ENCODE data around the gene NOA1. TPM values are rescaled to one million over a fixed set of nuclear protein-coding genes. Genes with fewer than 3 reads are reported as not detected.
"Not testable (repeated sequence)": the region's sequence is repeated elsewhere in the genome, so short reads cannot be mapped to it uniquely, and the experiment has no call there.

NOA1 gene
- total RNA-seq, 2 experiments from 2014 or later: 28.5 to 29.6 TPM

DNA sequence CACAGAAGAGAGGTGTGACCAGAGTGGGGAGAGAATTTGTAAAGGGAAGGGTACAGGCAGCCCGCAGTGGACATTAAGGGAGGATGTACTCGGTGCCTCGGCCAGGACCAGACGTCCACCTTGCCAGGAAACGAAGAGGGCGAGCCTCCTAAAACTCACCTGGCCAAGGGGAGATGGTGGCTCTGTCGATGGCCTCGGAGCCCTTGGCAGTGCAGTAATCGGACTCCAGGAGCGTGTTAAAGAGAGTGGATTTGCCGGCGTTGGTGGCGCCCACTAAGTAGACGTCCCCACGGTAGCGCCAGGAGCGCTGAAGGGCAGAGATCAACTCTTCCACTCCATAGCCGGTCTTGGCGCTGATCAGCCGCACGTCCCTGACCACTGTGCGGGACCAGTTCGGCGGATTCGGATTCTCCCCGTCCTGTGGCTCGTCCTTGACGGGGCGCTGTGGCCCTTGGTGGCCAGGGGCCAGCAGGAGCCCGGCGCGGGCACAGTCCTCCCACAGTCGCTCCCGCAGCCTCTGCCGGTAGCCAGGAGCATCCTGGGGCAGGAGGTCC lies 1.0 kb downstream of the NOA1 start:
- Mint-ChIP-seq H3K36me3 (peaks cover 70% of the 10 kb centered on the region), H3K27me3 (no peaks in the 10 kb centered on the region), H3K27ac (peak overlapping the region; percentile 44), H3K9me3 (peaks cover 14% of the 10 kb centered on the region), H3K4me1 (peaks cover 43% of the 10 kb centered on the region), H3K4me3 (peak overlapping the region; percentile 100)
- peak; percentile 8 for DNase-seq

DNA sequence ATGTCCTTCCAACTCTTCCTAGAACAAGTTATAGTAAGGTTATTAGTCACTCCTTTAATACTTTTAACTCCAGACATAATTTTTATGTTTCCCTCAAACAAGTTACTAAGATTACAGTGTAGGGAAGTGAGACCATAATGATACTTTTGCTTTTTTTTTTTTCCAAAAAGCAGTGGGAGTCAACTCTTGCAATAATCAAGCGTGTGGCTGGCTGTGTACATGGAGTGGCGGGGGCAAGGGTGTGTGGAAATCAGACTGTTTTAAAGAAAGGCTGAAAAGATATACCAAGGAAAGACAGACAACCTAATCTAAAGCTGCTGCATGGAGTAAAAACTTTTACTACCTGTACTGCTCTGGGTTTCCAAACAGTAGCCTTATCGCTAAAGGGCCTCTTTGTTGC lies 4.1 kb downstream of the NOA1 start:
- DNase-seq: no peak
- peaks cover 65% of the 10 kb centered on the region for H3K36me3 Mint-ChIP-seq
- H3K4me3 Mint-ChIP-seq: no peak overlapping the region
- no peak overlapping the region for H3K27ac Mint-ChIP-seq
- peaks cover 32% of the 10 kb centered on the region for H3K4me1 Mint-ChIP-seq
- H3K27me3 Mint-ChIP-seq: no peaks in the 10 kb centered on the region
- peaks cover 14% of the 10 kb centered on the region for H3K9me3 Mint-ChIP-seq

GRCh38 chr4:56972809-56973208 lies 4.6 kb downstream of the NOA1 start:
- Mint-ChIP-seq H3K36me3 (peaks cover 68% of the 10 kb centered on the region), H3K4me1 (peaks cover 32% of the 10 kb centered on the region)

DNA sequence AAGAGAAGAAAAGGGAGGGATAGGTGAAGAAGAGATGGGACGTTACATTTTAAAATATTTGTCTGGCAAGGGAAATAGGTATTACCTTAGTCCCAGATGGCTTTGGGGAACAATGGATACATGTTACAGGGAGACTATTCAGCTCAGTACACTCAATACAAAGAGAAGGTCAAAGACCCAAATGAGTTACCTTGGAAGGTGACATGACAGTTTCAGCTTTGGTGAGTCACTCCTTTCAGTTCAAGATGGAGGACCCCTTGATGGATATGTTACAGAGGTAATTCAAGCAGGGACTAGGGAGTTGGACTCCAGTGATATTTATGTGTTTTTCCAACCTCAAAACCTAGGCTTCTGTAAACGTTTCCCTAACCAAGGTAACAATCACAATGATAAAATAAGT lies 5.0 kb downstream of the NOA1 start:
- Mint-ChIP-seq H3K9me3 (peaks cover 14% of the 10 kb centered on the region), H3K36me3 (peaks cover 70% of the 10 kb centered on the region), H3K4me1 (peaks cover 32% of the 10 kb centered on the region), H3K27me3 (no peaks in the 10 kb centered on the region), H3K4me3 (no peak overlapping the region), H3K27ac (peak overlapping the region; percentile 13)
- DNase-seq: no peak

More at GRCh38 chr4:56972809-56973208, 4.6 kb downstream of the NOA1 start:
- Mint-ChIP-seq H3K27ac (peak overlapping the region; percentile 31), H3K4me3 (no peak overlapping the region), H3K27me3 (no peaks in the 10 kb centered on the region), H3K9me3 (peaks cover 14% of the 10 kb centered on the region)
- DNase-seq: no peak

- H3K4me1 Mint-ChIP-seq: peaks cover 32% of the 10 kb centered on the region
- H3K36me3 Mint-ChIP-seq: peaks cover 75% of the 10 kb centered on the region
- no peak overlapping the region for H3K4me3 Mint-ChIP-seq
- peak overlapping the region; percentile 54 for H3K27ac Mint-ChIP-seq
- peaks cover 14% of the 10 kb centered on the region for H3K9me3 Mint-ChIP-seq
- DNase-seq: no peak
- no peaks in the 10 kb centered on the region for H3K27me3 Mint-ChIP-seq
Measured at GRCh38 chr4:56971383-56971782, 6.0 kb downstream of the NOA1 start.

DNA sequence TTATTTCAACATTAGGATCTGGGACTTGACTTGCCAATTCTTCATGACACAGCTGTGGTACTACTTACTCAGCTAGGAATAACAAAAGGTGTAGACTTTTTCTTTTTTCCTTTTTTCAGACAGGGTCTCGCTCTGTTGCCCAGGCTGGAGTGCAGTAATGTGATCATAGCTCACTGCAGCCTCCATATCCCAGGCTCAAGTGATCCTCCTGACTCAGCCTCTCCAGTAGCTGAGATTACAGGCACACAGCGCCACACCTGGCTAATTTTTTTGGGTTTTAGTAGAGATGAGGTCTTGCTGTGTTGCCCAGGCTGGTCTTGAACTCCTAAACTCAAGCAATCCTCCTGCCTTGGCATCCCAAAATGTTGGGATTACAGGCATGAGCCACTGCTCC lies 16.3 kb downstream of the NOA1 start:
- no peak overlapping the region for H3K4me3 Mint-ChIP-seq
- H3K36me3 Mint-ChIP-seq: peaks cover 16% of the 10 kb centered on the region
- no peak for DNase-seq
- no peaks in the 10 kb centered on the region for H3K9me3 Mint-ChIP-seq
- H3K27ac Mint-ChIP-seq: peak overlapping the region; percentile 67
- no peaks in the 10 kb centered on the region for H3K27me3 Mint-ChIP-seq
- no peaks in the 10 kb centered on the region for H3K4me1 Mint-ChIP-seq

- Mint-ChIP-seq H3K27ac (no peak overlapping the region), H3K36me3 (peaks cover 9% of the 10 kb centered on the region), H3K4me3 (no peak overlapping the region), H3K4me1 (no peaks in the 10 kb centered on the region), H3K9me3 (no peaks in the 10 kb centered on the region), H3K27me3 (no peaks in the 10 kb centered on the region)
- DNase-seq: no peak
Measured at GRCh38 chr4:56959100-56959499, 18.3 kb downstream of the NOA1 start.

DNA sequence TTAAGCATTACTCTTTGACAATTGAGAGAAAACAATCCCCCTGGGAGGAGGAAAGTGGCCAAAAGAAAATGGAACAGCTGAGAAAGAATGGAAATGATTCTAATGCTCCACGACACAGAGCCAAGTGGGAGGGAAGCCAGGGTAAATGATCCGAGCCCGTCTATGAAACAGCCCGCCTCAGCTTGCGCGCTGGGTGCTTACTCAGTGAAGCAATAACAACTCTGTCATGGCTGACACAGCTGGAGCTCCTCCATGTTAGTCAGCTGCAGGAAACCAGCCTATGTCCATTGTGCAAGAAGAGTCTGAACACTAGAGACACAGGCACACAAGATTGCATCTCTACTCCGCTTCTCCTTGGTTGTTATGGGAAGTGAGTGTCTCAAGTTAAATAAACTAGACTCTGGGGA lies 19.3 kb downstream of the NOA1 start:
- Mint-ChIP-seq H3K4me1 (no peaks in the 10 kb centered on the region), H3K27ac (no peak overlapping the region), H3K36me3 (peaks cover 9% of the 10 kb centered on the region), H3K27me3 (no peaks in the 10 kb centered on the region), H3K4me3 (no peak overlapping the region), H3K9me3 (no peaks in the 10 kb centered on the region)
- no peak for DNase-seq

- no peaks in the 10 kb centered on the region for H3K27me3 Mint-ChIP-seq
- no peak for DNase-seq
- H3K4me3 Mint-ChIP-seq: no peak overlapping the region
- no peak overlapping the region for H3K27ac Mint-ChIP-seq
- no peaks in the 10 kb centered on the region for H3K9me3 Mint-ChIP-seq
- no peaks in the 10 kb centered on the region for H3K36me3 Mint-ChIP-seq
- no peaks in the 10 kb centered on the region for H3K4me1 Mint-ChIP-seq
Measured at GRCh38 chr4:56953680-56954520, 23.5 kb downstream of the NOA1 start.

DNA sequence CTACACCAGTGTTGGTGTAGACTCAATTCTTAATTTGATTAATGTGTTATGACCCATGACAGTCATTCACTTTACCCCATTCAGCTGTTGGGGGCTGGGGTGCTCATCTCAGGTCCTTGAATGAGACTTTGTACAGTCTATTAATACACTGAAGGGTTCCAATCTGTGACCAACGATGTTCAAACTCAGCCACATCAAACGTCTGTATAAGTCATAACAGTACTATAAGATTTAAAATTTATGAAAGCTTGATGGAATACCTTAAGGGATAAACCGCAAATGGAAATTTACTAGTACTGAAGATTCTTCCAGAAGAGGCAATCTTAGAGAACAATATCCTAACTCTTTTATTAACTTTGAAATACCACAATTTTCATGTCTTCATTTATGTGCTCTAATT lies 36.0 kb downstream of the NOA1 start:
- H3K36me3 Mint-ChIP-seq: peaks cover 8% of the 10 kb centered on the region
- H3K9me3 Mint-ChIP-seq: no peaks in the 10 kb centered on the region
- H3K27me3 Mint-ChIP-seq: no peaks in the 10 kb centered on the region
- no peak for DNase-seq
- H3K4me1 Mint-ChIP-seq: peaks cover 9% of the 10 kb centered on the region
- no peak overlapping the region for H3K27ac Mint-ChIP-seq
- no peak overlapping the region for H3K4me3 Mint-ChIP-seq

DNA sequence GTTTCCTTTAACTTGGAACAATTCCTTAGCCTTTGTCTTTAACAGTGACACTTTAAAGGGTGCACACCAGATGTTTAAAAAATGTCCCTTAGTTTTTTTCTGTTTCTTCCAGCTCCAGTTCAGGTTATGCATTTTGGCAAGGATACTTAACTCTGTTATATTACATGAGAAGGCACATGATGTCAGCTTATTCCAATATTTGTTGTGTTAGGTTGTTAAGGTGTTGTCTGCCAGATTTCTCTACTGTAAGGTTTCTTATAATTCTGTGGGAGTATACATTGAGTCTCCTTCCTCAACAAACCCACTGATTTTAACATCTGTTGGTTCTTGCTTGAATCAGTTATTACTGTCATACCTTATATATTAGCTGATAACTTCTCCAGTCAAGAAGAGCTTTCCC lies 36.4 kb downstream of the NOA1 start:
- DNase-seq: no peak
- Mint-ChIP-seq H3K27me3 (no peaks in the 10 kb centered on the region), H3K4me1 (peaks cover 9% of the 10 kb centered on the region), H3K4me3 (no peak overlapping the region), H3K9me3 (no peaks in the 10 kb centered on the region), H3K27ac (no peak overlapping the region), H3K36me3 (peaks cover 10% of the 10 kb centered on the region)

DNA sequence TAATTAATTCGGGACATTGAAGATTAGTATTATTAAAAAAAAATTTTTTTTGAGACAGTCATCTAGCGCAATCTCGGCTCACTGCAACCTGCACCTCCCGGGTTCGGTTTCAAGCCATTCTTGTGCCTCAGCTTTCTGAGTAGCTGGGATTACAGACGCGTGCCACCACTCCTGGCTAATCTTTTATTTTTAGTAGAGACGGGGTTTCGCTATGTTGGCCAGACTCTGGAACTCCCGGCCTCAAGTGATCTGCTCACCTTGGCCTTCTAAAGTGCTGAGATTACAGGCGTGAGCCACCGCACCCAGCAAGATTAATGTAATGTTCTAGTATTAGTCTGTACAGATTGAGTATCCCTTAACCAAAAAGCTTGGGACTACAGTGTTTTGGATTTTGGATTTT lies 37.0 kb downstream of the NOA1 start:
- Mint-ChIP-seq H3K9me3 (no peaks in the 10 kb centered on the region), H3K36me3 (peaks cover 10% of the 10 kb centered on the region)

GRCh38 chr4:56939826-56940225 lies 37.6 kb downstream of the NOA1 start:
- not testable (repeated sequence) for H3K4me3 Mint-ChIP-seq, DNase-seq, H3K27ac Mint-ChIP-seq, H3K36me3 Mint-ChIP-seq, H3K27me3 Mint-ChIP-seq, H3K4me1 Mint-ChIP-seq, H3K9me3 Mint-ChIP-seq

More for the DNA sequence above, 37.0 kb downstream of the NOA1 start:
- Mint-ChIP-seq H3K27me3 (no peaks in the 10 kb centered on the region), H3K4me1 (peaks cover 9% of the 10 kb centered on the region), H3K4me3 (no peak overlapping the region), H3K27ac (no peak overlapping the region)
- no peak for DNase-seq

- no peaks in the 10 kb centered on the region for H3K27me3 Mint-ChIP-seq
- no peaks in the 10 kb centered on the region for H3K9me3 Mint-ChIP-seq
- H3K4me1 Mint-ChIP-seq: peaks cover 11% of the 10 kb centered on the region
- no peak for DNase-seq
- H3K27ac Mint-ChIP-seq: no peak overlapping the region
- H3K4me3 Mint-ChIP-seq: no peak overlapping the region
- peaks cover 10% of the 10 kb centered on the region for H3K36me3 Mint-ChIP-seq
Measured at GRCh38 chr4:56937262-56937661, 40.1 kb downstream of the NOA1 start.

- Mint-ChIP-seq H3K27ac (no peak overlapping the region), H3K9me3 (no peaks in the 10 kb centered on the region), H3K27me3 (no peaks in the 10 kb centered on the region), H3K4me1 (peaks cover 18% of the 10 kb centered on the region), H3K36me3 (peaks cover 36% of the 10 kb centered on the region), H3K4me3 (no peak overlapping the region)
- DNase-seq: no peak
Measured at GRCh38 chr4:56931924-56932323, 45.5 kb downstream of the NOA1 start.

DNA sequence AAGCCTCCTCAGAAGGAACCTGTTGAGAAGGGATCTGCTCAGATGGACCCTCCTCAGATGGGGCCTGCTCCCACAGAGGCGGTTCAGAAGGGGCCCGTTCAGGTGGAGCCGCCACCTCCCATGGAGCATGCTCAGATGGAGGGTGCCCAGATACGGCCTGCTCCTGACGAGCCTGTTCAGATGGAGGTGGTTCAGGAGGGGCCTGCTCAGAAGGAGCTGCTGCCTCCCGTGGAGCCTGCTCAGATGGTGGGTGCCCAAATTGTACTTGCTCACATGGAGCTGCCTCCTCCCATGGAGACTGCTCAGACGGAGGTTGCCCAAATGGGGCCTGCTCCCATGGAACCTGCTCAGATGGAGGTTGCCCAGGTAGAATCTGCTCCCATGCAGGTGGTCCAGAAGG lies 46.8 kb downstream of the NOA1 start:
- DNase-seq: no peak
- peaks cover 31% of the 10 kb centered on the region for H3K36me3 Mint-ChIP-seq
- peaks cover 18% of the 10 kb centered on the region for H3K4me1 Mint-ChIP-seq
- no peaks in the 10 kb centered on the region for H3K27me3 Mint-ChIP-seq
- H3K4me3 Mint-ChIP-seq: no peak overlapping the region
- no peaks in the 10 kb centered on the region for H3K9me3 Mint-ChIP-seq
- no peak overlapping the region for H3K27ac Mint-ChIP-seq
